Calu3 (cell line): Measurements from ENCODE around the gene TDRD12. TPM values are rescaled to one million over a fixed set of nuclear protein-coding genes. Genes with fewer than 3 reads are reported as not detected.

Experiments used
- BruUV-seq: library from RNA; stranded (reverse); fragments of 400-500 nt; replicated peaks from 2 replicates; lab custom pipeline; 2021; lab: Mats Ljungman, UMichigan
- CTCF ChIA-PET: fragments of 300-600 bp; sonication (Branson Sonifier 250); formaldehyde crosslinking; loops from one replicate; lab custom pipeline; 2022; ENCODE audit warnings: antibody characterized with exemption; lab: Charles Lee
- DNase-seq: peaks from one replicate; pipeline ENCODE4 v3.0.0; 2022
- H3K27ac Mint-ChIP-seq: one replicate; pipeline ENCODE4 v1.8.0; 2022; ENCODE audit warnings: mixed read lengths; ENCODE audit not compliant: unreplicated experiment
- H3K27me3 Mint-ChIP-seq: one replicate; pipeline ENCODE4 v1.8.0; 2022; ENCODE audit warnings: mixed read lengths; ENCODE audit not compliant: unreplicated experiment
- H3K36me3 Mint-ChIP-seq: one replicate; pipeline ENCODE4 v1.8.0; 2022; ENCODE audit warnings: mild to moderate bottlenecking, moderate library complexity, mixed read lengths; ENCODE audit not compliant: insufficient read depth, unreplicated experiment
- H3K4me1 Mint-ChIP-seq: one replicate; pipeline ENCODE4 v1.8.0; 2022; ENCODE audit warnings: mild to moderate bottlenecking, low read depth, mixed read lengths; ENCODE audit not compliant: unreplicated experiment
- H3K4me3 Mint-ChIP-seq: one replicate; pipeline ENCODE4 v1.8.0; 2022; ENCODE audit warnings: mild to moderate bottlenecking, low read depth, moderate library complexity, mixed read lengths; ENCODE audit not compliant: unreplicated experiment
- H3K9me3 Mint-ChIP-seq: one replicate; pipeline ENCODE4 v1.8.0; 2022; ENCODE audit warnings: low read depth, mixed read lengths; ENCODE audit not compliant: unreplicated experiment
- intact Hi-C: fragments of 100-400 bp; cut with micrococcal nuclease; formaldehyde crosslinking; loops from one replicate; pipeline ENCODE4 v1.10.0; 2022; ENCODE audit not compliant: unreplicated experiment
- total RNA-seq: library from RNA; stranded (reverse); gene quantifications from 2 replicates; pipeline ENCODE4 v1.2.3, GENCODE V29; 2022
- TF ChIP-seq, protein P1 (sequence below): fragments of 200-600 bp; IDR thresholded peaks from one replicate; pipeline ENCODE4 v1.8.0; 2022; ENCODE audit warnings: antibody characterized with exemption; ENCODE audit not compliant: unreplicated experiment

Gene TDRD12
- total RNA-seq, 1 experiment from 2014 or later, result 0.33 TPM

DNA sequence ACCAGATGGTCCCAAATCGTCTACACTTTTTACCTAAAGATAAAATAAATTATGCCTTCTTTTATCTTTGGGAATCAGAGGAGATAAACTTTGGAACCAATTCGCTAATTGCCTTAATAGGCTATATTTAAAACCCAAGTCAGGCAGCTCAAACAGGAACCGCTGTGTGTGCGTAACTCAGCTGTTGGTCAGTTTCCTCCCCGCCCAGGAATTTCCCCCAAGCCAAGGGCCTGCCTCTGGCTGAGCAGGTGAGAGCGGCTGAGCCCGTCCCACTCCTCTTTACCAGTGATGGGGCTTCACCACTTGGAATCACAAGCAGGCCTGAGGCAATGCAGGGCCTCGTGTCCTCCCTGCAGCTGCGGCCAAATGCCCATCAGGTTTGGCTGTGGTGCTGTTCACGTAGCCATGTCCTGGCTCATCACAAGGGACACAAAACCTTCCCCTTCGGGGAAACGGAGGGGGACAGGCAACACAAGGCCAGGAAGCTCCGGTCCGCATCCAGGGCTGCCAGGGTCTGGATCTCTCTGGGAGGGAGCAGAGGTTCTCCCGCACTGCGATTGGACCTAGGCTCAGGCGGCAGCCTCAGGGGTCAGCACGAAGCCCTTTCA, 150.5 kb downstream of the TDRD12 start:
- TF ChIP-seq, protein P1, sequence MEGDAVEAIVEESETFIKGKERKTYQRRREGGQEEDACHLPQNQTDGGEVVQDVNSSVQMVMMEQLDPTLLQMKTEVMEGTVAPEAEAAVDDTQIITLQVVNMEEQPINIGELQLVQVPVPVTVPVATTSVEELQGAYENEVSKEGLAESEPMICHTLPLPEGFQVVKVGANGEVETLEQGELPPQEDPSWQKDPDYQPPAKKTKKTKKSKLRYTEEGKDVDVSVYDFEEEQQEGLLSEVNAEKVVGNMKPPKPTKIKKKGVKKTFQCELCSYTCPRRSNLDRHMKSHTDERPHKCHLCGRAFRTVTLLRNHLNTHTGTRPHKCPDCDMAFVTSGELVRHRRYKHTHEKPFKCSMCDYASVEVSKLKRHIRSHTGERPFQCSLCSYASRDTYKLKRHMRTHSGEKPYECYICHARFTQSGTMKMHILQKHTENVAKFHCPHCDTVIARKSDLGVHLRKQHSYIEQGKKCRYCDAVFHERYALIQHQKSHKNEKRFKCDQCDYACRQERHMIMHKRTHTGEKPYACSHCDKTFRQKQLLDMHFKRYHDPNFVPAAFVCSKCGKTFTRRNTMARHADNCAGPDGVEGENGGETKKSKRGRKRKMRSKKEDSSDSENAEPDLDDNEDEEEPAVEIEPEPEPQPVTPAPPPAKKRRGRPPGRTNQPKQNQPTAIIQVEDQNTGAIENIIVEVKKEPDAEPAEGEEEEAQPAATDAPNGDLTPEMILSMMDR, result no peak
- CTCF ChIA-PET, result interaction anchor here (1.4 kb wide), 1 partner anchor 9 kb away, joined by 6 read pairs; no protein-coding TSS in a partner anchor
- Mint-ChIP-seq H3K4me1 (peaks cover 9% of the 10 kb centered on the region), H3K4me3 (no peak overlapping the region), H3K27me3 (no peaks in the 10 kb centered on the region), H3K9me3 (no peaks in the 10 kb centered on the region), H3K27ac (no peak overlapping the region), H3K36me3 (no peaks in the 10 kb centered on the region)
- intact Hi-C loops, result no loop called here
- DNase-seq, result no peak
- BruUV-seq, result no TSS peak

- intact Hi-C loops, result no loop called here
- CTCF ChIA-PET, result interaction anchor here (0.5 kb wide), 1 partner anchor 891 kb away, joined by 3 read pairs; no protein-coding TSS in a partner anchor
- no peaks in the 10 kb centered on the region for H3K9me3 Mint-ChIP-seq
- H3K36me3 Mint-ChIP-seq, result no peaks in the 10 kb centered on the region
- BruUV-seq, result no TSS peak
- H3K27ac Mint-ChIP-seq, result no peak overlapping the region
- no peaks in the 10 kb centered on the region for H3K27me3 Mint-ChIP-seq
- peaks cover 9% of the 10 kb centered on the region for H3K4me1 Mint-ChIP-seq
- no peak for DNase-seq
- TF ChIP-seq, protein P1, result no peak
- H3K4me3 Mint-ChIP-seq, result no peak overlapping the region
These were observed 151.4 kb downstream of the TDRD12 start for GRCh38 chr19:32870981-32871451.

- Mint-ChIP-seq H3K9me3 (no peaks in the 10 kb centered on the region), H3K4me3 (no peak overlapping the region), H3K27ac (no peak overlapping the region), H3K27me3 (no peaks in the 10 kb centered on the region), H3K4me1 (peaks cover 9% of the 10 kb centered on the region), H3K36me3 (no peaks in the 10 kb centered on the region)
- intact Hi-C loops, result no loop called here
- TF ChIP-seq, protein P1, result no peak
- BruUV-seq, result no TSS peak
- DNase-seq, result no peak
- CTCF ChIA-PET, result no interaction called here
These were observed 152.8 kb downstream of the TDRD12 start for GRCh38 chr19:32872391-32872790.

DNA sequence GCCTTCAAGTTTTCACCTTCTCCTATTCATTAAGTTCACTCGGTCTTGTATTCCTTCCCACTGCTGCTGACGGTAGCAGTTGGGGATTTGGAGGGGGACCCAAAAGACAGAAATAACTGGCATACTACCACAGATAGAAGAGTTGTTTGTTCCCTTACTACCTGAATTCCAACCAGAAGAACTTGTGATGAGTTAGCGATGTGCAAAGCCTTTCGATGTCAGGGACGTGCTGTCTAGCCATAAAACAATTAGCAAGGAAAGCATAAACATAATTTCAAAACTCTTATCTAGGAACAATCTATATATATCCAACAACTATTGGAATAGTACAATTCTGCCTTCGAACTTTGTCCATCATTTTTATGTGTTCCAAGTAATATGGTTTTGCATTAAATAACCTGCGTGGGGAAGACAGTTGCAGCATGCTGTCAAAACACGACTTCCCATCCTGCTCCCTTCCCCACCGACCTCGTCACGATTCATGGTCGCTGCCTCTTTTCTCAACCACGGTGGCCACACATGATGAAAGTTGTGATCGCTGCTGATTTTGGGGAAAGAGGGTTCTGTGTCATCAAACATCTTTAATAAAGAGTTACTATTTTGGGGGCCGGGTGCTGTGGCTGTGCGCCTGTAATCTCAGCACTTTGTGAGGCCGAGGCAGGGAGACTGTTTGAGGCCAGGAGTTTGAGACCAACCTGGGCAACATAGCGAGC, 153.8 kb downstream of the TDRD12 start:
- Mint-ChIP-seq H3K27me3 (no peaks in the 10 kb centered on the region), H3K9me3 (no peaks in the 10 kb centered on the region), H3K4me3 (no peak overlapping the region), H3K4me1 (peaks cover 9% of the 10 kb centered on the region), H3K27ac (no peak overlapping the region), H3K36me3 (no peaks in the 10 kb centered on the region)
- intact Hi-C loops, result no loop called here
- TF ChIP-seq, protein P1, result no peak
- no peak for DNase-seq
- no TSS peak for BruUV-seq
- CTCF ChIA-PET, result no interaction called here
